WTC11 (cell line): ENCODE data around the gene JMJD8. TPM values are rescaled to one million over a fixed set of nuclear protein-coding genes. Genes with fewer than 3 reads are reported as not detected.

ENCODE experiments used
- ATAC-seq: fragments of 200-7000 bp; cut with Tn5 transposase; 2 replicates; pipeline ENCODE4 v1.10.0; 2021; ENCODE audit warnings: mild to moderate bottlenecking, moderate library complexity
- CTCF ChIA-PET: fragments of 300-600 bp; sonication (Branson Sonifier 250); formaldehyde crosslinking; loops from one replicate; lab custom pipeline; 2021; ENCODE audit warnings: antibody characterized with exemption; lab: Charles Lee
- POLR2A ChIA-PET: fragments of 350-600 bp; sonication (Branson Sonifier 250); formaldehyde crosslinking; loops from one replicate; lab custom pipeline; 2021; ENCODE audit warnings: antibody characterized with exemption; lab: Charles Lee
- DNase-seq: peaks from one replicate; pipeline ENCODE4 v3.0.0; 2021; ENCODE audit warnings: low spot score
- H3K27ac Mint-ChIP-seq: 2 replicates; pipeline ENCODE4 v1.8.0; 2021; ENCODE audit warnings: mixed read lengths
- H3K27me3 Mint-ChIP-seq: 2 replicates; pipeline ENCODE4 v1.8.0; 2021; ENCODE audit warnings: low read depth, mild to moderate bottlenecking, moderate library complexity, mixed read lengths
- H3K36me3 Mint-ChIP-seq: 2 replicates; pipeline ENCODE4 v1.8.0; 2021; ENCODE audit warnings: mixed read lengths
- H3K4me1 Mint-ChIP-seq: 2 replicates; pipeline ENCODE4 v1.8.0; 2022; ENCODE audit warnings: mixed read lengths
- H3K4me3 Mint-ChIP-seq: 2 replicates; pipeline ENCODE4 v1.8.0; 2021; ENCODE audit warnings: mild to moderate bottlenecking, moderate library complexity, mixed read lengths
- H3K9me3 Mint-ChIP-seq: 2 replicates; pipeline ENCODE4 v1.8.0; 2021; ENCODE audit warnings: mixed read lengths
- CREM ChIP-seq: sonication (generic); formaldehyde crosslinking; IDR thresholded peaks from 2 replicates; pipeline ENCODE4 v1.8.1; 2022; ENCODE audit warnings: mild to moderate bottlenecking, missing genetic modification reagents, moderate library complexity
- ESRRA ChIP-seq: sonication (generic); formaldehyde crosslinking; IDR thresholded peaks from 2 replicates; pipeline ENCODE4 v1.8.1; 2022; ENCODE audit warnings: mild to moderate bottlenecking, missing genetic modification reagents, borderline replicate concordance
- MYBL2 ChIP-seq: sonication (generic); formaldehyde crosslinking; IDR thresholded peaks from 2 replicates; pipeline ENCODE4 v1.8.1; 2023; ENCODE audit warnings: mild to moderate bottlenecking, moderate library complexity, missing genetic modification reagents
- NR2C2 ChIP-seq: sonication (generic); formaldehyde crosslinking; IDR thresholded peaks from 2 replicates; pipeline ENCODE4 v1.8.0; 2022; ENCODE audit warnings: mild to moderate bottlenecking, missing genetic modification reagents
- PRRX2 ChIP-seq: fragments of 250-450 bp; sonication (Bioruptor Pico); IDR thresholded peaks from 2 replicates; pipeline ENCODE4 v1.8.0; 2021; ENCODE audit warnings: mild to moderate bottlenecking
- SMAD3 ChIP-seq: sonication (generic); formaldehyde crosslinking; IDR thresholded peaks from 2 replicates; pipeline ENCODE4 v1.8.0; 2022; ENCODE audit warnings: missing genetic modification reagents, mild to moderate bottlenecking, borderline replicate concordance
- TCF7 ChIP-seq: sonication (generic); formaldehyde crosslinking; IDR thresholded peaks from 2 replicates; pipeline ENCODE4 v1.8.0; 2022; ENCODE audit warnings: mild to moderate bottlenecking, low read depth, missing genetic modification reagents, moderate library complexity
- TP53 ChIP-seq: sonication (generic); formaldehyde crosslinking; IDR thresholded peaks from 2 replicates; pipeline ENCODE4 v1.8.1; 2023; ENCODE audit warnings: mild to moderate bottlenecking, missing genetic modification reagents
- ZNF219 ChIP-seq: sonication (generic); formaldehyde crosslinking; IDR thresholded peaks from 2 replicates; pipeline ENCODE4 v1.8.0; 2023; ENCODE audit warnings: missing genetic modification reagents, mild to moderate bottlenecking, borderline replicate concordance
- ZNF396 ChIP-seq: fragments of 250-450 bp; sonication (Bioruptor Pico); IDR thresholded peaks from 2 replicates; pipeline ENCODE4 v1.8.0; 2021; ENCODE audit warnings: mild to moderate bottlenecking, moderate library complexity, borderline replicate concordance
- total RNA-seq: library from RNA; stranded (reverse); gene quantifications from 3 replicates; pipeline ENCODE4 v1.2.3, GENCODE V29; 2021
- TF ChIP-seq, protein P1 (sequence below): sonication (generic); formaldehyde crosslinking; IDR thresholded peaks from 2 replicates; pipeline ENCODE4 v1.8.1; 2023; ENCODE audit warnings: mild to moderate bottlenecking, moderate library complexity, missing genetic modification reagents
- TF ChIP-seq, protein P2 (sequence below): sonication (generic); formaldehyde crosslinking; IDR thresholded peaks from 2 replicates; pipeline ENCODE4 v1.8.0; 2022; ENCODE audit warnings: missing genetic modification reagents
- TF ChIP-seq, protein P3 (sequence below): sonication (generic); formaldehyde crosslinking; IDR thresholded peaks from 2 replicates; pipeline ENCODE4 v1.8.1; 2022; ENCODE audit warnings: low read depth, mild to moderate bottlenecking, moderate library complexity, missing genetic modification reagents, borderline replicate concordance
- TF ChIP-seq, protein P4 (sequence below): sonication (generic); formaldehyde crosslinking; IDR thresholded peaks from 2 replicates; pipeline ENCODE4 v1.8.0; 2022; ENCODE audit warnings: mild to moderate bottlenecking, missing genetic modification reagents
- TF ChIP-seq, protein P5 (sequence below): fragments of 250-450 bp; sonication (Bioruptor Pico); IDR thresholded peaks from 2 replicates; pipeline ENCODE4 v1.9.0; 2021; ENCODE audit warnings: mild to moderate bottlenecking

The JMJD8 gene
- total RNA-seq, 1 experiment from 2014 or later, result 61.2 TPM

DNA sequence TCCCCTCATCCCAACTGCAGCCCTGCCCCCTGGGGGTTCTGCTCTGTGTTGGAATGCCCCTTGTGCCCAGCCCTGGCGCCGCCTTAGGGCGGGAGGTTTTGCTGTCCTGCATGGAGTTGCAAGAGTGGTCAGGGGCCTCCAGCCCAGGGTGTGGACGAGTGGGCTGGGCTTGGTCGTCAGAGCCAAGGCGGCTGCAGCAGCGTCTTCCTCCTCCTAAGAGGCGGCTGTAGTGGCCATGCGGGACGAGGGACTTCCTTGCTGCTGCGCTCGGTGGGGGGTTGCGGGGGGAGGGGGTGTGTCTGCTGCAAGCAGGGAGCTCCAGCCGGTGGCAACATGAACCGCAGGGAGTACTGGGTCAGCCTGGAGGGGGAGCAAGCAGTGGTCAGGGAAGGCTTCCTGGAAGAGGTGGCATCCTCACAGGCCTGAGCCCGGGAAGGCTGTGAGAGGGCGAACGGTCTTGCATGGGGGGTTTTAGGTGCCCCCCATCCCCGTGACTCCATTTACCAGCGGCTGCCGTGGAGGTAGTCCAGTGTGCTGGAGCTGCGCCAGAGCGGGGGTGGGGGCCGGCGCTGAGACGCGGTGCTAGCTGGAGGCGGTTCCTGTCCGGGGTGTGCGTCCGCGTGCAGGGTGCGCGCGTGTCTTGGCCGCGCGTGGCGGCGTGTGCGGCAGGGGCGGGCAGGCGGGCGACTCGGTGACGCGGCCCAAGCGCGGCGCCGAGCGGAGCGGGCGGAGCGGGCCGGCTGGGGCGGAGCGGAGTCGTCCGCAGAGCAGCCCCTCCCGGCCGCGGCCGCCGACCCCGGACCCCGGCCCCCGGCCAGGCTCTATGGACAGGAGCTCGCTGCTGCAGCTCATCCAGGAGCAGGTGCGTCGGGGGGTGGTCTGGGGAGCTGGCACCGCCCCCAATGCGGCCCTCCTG, 8.9 kb downstream of the JMJD8 start, which contains the start of gene RHBDL1 (continued):
- 0 out of 2 replicates have a peak, but pooled peaks have one; percentile 7 for TF ChIP-seq ESRRA (CRISPR knock-in tag)
- TF ChIP-seq, protein P1, sequence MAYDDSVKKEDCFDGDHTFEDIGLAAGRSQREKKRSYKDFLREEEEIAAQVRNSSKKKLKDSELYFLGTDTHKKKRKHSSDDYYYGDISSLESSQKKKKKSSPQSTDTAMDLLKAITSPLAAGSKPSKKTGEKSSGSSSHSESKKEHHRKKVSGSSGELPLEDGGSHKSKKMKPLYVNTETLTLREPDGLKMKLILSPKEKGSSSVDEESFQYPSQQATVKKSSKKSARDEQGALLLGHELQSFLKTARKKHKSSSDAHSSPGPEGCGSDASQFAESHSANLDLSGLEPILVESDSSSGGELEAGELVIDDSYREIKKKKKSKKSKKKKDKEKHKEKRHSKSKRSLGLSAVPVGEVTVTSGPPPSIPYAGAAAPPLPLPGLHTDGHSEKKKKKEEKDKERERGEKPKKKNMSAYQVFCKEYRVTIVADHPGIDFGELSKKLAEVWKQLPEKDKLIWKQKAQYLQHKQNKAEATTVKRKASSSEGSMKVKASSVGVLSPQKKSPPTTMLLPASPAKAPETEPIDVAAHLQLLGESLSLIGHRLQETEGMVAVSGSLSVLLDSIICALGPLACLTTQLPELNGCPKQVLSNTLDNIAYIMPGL (CRISPR knock-in tag), result peak; percentile 77; the same call in 1 of the 2 replicates
- no peak for TF ChIP-seq TCF7 (CRISPR knock-in tag)
- TF ChIP-seq, protein P2, sequence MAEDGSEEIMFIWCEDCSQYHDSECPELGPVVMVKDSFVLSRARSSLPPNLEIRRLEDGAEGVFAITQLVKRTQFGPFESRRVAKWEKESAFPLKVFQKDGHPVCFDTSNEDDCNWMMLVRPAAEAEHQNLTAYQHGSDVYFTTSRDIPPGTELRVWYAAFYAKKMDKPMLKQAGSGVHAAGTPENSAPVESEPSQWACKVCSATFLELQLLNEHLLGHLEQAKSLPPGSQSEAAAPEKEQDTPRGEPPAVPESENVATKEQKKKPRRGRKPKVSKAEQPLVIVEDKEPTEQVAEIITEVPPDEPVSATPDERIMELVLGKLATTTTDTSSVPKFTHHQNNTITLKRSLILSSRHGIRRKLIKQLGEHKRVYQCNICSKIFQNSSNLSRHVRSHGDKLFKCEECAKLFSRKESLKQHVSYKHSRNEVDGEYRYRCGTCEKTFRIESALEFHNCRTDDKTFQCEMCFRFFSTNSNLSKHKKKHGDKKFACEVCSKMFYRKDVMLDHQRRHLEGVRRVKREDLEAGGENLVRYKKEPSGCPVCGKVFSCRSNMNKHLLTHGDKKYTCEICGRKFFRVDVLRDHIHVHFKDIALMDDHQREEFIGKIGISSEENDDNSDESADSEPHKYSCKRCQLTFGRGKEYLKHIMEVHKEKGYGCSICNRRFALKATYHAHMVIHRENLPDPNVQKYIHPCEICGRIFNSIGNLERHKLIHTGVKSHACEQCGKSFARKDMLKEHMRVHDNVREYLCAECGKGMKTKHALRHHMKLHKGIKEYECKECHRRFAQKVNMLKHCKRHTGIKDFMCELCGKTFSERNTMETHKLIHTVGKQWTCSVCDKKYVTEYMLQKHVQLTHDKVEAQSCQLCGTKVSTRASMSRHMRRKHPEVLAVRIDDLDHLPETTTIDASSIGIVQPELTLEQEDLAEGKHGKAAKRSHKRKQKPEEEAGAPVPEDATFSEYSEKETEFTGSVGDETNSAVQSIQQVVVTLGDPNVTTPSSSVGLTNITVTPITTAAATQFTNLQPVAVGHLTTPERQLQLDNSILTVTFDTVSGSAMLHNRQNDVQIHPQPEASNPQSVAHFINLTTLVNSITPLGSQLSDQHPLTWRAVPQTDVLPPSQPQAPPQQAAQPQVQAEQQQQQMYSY (CRISPR knock-in tag), result peak; percentile 32; the same call in 1 of the 2 replicates

DNA sequence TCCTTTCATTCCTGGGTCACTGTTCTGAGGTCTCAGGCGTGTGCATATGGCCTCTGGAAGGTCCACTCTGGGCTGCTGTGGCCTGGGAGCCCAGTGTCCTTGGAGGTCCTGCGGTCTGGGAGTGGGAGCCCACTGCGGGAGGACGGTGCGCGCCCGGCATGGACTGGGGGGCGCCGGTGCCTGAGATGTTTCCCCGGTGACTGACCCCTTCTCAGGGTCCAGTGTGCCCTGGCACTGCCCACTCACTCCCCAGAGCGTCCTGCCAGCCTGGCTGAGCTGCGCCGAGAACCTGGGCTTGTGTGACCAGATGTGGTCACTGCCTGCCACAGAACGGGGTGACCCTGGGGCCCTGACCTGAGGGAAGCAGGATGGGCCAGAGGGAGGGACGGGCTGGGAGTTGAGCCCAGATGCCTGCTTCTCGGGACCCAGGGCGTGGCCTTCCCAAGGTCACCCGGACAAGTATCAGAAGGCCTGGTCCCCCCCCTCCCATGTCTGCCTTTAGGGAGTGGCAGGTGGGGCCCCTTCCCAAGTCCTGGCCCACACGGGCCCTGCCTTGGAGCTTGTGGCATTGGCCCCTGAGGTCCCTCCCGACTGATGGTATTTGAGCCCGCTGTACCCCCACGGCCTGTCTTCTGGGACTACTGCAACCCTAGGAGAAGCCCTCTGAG, 9.8 kb downstream of the JMJD8 start:
- H3K4me1 Mint-ChIP-seq, result peaks cover 13% of the 10 kb centered on the region
- H3K27me3 Mint-ChIP-seq, result no peaks in the 10 kb centered on the region
- ChIA-PET POLR2A (interaction anchor here (0.5 to 1.5 kb wide), 2 partner anchors 26 to 1560 kb away, joined by 3 to 4 read pairs; no protein-coding TSS in a partner anchor), CTCF (interaction anchor here (0.5 to 2.8 kb wide), 16 partner anchors 9 to 290 kb away, joined by 3 to 16 read pairs (median 4); partner anchors contain the start of genes METTL26, WDR90 and WFIKKN1)
- no peak for DNase-seq
- 0 out of 2 replicates have a peak, but pooled peaks have one; percentile 4 for TF ChIP-seq ESRRA (CRISPR knock-in tag)
- TF ChIP-seq, protein P3, sequence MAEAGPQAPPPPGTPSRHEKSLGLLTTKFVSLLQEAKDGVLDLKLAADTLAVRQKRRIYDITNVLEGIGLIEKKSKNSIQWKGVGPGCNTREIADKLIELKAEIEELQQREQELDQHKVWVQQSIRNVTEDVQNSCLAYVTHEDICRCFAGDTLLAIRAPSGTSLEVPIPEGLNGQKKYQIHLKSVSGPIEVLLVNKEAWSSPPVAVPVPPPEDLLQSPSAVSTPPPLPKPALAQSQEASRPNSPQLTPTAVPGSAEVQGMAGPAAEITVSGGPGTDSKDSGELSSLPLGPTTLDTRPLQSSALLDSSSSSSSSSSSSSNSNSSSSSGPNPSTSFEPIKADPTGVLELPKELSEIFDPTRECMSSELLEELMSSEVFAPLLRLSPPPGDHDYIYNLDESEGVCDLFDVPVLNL, result 0 out of 2 replicates have a peak, but pooled peaks have one; percentile 22
- TF ChIP-seq, protein P4, sequence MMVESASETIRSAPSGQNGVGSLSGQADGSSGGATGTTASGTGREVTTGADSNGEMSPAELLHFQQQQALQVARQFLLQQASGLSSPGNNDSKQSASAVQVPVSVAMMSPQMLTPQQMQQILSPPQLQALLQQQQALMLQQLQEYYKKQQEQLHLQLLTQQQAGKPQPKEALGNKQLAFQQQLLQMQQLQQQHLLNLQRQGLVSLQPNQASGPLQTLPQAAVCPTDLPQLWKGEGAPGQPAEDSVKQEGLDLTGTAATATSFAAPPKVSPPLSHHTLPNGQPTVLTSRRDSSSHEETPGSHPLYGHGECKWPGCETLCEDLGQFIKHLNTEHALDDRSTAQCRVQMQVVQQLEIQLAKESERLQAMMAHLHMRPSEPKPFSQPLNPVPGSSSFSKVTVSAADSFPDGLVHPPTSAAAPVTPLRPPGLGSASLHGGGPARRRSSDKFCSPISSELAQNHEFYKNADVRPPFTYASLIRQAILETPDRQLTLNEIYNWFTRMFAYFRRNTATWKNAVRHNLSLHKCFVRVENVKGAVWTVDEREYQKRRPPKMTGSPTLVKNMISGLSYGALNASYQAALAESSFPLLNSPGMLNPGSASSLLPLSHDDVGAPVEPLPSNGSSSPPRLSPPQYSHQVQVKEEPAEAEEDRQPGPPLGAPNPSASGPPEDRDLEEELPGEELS (CRISPR knock-in tag), result no peak
- ATAC-seq, result no peak
- H3K9me3 Mint-ChIP-seq, result no peaks in the 10 kb centered on the region
- peaks cover 11% of the 10 kb centered on the region for H3K36me3 Mint-ChIP-seq
- H3K27ac Mint-ChIP-seq, result 0 out of 2 replicates have a peak overlapping the region, but pooled peaks have one; percentile 27
- H3K4me3 Mint-ChIP-seq, result peak overlapping the region; percentile 70; the same call in 1 of the 2 replicates

DNA sequence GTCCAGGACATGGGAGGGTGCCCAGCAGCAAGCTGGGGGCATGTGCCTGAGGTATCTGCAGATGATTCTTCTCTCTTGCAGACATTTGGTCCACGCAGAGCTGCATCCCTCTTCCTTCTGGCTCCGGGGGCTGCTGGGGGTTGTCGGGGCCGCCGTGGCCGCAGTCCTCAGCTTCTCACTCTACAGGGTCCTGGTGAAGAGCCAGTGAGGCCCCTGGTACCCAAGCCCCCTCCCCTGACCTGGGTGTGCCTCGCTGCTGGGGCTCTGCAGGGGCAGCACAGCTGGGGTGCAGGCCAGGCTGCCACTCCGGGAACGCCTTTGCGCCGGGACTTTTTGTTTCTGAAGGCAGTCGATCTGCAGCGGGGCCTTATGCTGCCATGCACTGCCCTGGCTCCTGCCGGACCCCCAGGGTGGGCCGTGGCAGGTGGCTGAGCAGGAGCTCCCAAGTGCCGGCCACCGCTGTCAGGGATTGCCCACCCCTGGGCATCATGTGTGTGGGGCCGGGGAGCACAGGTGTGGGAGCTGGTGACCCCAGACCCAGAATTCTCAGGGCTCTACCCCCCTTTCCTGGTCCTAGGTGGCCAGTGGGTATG, 10.6 kb downstream of the JMJD8 start:
- ATAC-seq, result no peak
- no peak overlapping the region for H3K27ac Mint-ChIP-seq
- no peak overlapping the region for H3K4me3 Mint-ChIP-seq
- ChIA-PET POLR2A (no interaction called here), CTCF (interaction anchor here (0.5 to 0.6 kb wide), 2 partner anchors 19 to 289 kb away, joined by 3 to 5 read pairs; no protein-coding TSS in a partner anchor)
- H3K9me3 Mint-ChIP-seq, result no peaks in the 10 kb centered on the region
- DNase-seq, result no peak
- peaks cover 12% of the 10 kb centered on the region for H3K4me1 Mint-ChIP-seq
- peaks cover 11% of the 10 kb centered on the region for H3K36me3 Mint-ChIP-seq
- no peaks in the 10 kb centered on the region for H3K27me3 Mint-ChIP-seq
- no peak for TF ChIP-seq CREM
- TF ChIP-seq NR2C2, result no peak
- TF ChIP-seq MYBL2, result no peak
- TF ChIP-seq ZNF219 (CRISPR knock-in tag), result no peak
- no peak for TF ChIP-seq ZNF396 (CRISPR knock-in tag)
- no peak for TF ChIP-seq TP53 (CRISPR knock-in tag)
- TF ChIP-seq PRRX2 (CRISPR knock-in tag), result no peak
- TF ChIP-seq, protein P5, sequence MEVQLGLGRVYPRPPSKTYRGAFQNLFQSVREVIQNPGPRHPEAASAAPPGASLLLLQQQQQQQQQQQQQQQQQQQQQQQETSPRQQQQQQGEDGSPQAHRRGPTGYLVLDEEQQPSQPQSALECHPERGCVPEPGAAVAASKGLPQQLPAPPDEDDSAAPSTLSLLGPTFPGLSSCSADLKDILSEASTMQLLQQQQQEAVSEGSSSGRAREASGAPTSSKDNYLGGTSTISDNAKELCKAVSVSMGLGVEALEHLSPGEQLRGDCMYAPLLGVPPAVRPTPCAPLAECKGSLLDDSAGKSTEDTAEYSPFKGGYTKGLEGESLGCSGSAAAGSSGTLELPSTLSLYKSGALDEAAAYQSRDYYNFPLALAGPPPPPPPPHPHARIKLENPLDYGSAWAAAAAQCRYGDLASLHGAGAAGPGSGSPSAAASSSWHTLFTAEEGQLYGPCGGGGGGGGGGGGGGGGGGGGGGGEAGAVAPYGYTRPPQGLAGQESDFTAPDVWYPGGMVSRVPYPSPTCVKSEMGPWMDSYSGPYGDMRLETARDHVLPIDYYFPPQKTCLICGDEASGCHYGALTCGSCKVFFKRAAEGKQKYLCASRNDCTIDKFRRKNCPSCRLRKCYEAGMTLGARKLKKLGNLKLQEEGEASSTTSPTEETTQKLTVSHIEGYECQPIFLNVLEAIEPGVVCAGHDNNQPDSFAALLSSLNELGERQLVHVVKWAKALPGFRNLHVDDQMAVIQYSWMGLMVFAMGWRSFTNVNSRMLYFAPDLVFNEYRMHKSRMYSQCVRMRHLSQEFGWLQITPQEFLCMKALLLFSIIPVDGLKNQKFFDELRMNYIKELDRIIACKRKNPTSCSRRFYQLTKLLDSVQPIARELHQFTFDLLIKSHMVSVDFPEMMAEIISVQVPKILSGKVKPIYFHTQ (CRISPR knock-in tag), result no peak
- TF ChIP-seq SMAD3 (CRISPR knock-in tag), result no peak
